ENCODE data around the gene HNRNPM. TPM values are rescaled to one million over a fixed set of nuclear protein-coding genes. Genes with fewer than 3 reads are reported as not detected.

The HNRNPM gene
- total RNA-seq, 1 donor from 2014 or later: 336 TPM

DNA sequence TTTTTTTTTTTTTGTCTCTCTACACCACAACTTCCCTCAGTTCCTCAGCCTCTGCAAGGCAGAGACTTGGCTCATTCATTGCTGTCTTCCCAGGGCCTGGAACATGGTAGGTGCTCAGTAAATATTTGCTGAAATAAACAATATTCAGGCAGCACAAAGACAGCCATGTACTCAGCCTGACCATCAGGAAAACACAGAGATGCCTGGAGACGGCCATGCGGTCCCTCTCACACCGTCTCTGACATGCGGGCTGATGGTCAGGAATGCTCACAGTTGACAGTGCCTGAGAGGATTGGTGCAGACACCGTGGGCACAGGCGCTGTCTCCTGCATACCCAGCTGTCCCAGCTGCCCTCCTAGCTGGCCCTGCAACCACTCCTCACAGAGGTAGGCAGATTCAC is 56.7 kb downstream of the HNRNPM start:
- no peak for DNase-seq (ENCODE audit: low spot score)
- Mint-ChIP-seq H3K4me3 (ENCODE audit: low read depth) (no peak overlapping the region), H3K27ac (no peak overlapping the region), H3K9me3 (no peaks in the 10 kb centered on the region), H3K36me3 (ENCODE audit: low read depth) (no peaks in the 10 kb centered on the region), H3K4me1 (ENCODE audit: low read depth) (peaks cover 9% of the 10 kb centered on the region), H3K27me3 (ENCODE audit: low read depth) (no peaks in the 10 kb centered on the region)
- intact Hi-C loops (cut with micrococcal nuclease): no loop called here

DNA sequence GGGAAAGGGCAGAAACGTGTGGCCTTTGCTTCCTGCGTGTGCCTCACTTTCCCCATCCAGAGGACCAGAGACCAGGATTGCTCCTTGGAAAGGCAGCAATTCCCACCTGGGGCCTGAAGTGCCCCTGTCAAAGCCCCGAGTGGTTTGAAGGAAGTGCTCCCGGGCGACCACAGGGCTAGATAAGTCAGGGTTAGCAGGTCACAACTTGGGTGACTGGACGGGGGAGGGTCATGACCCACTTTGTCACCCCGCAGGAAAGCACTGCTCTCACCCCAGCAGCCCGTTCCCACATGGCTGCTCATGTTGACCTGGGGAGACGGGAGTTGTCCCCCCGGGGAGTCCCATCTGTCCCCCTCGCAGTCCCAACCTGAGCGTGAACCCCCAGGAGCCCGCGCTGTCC is 57.2 kb downstream of the HNRNPM start:
- intact Hi-C loops (cut with micrococcal nuclease): no loop called here
- H3K4me3 Mint-ChIP-seq (ENCODE audit: low read depth): no peak overlapping the region

GRCh38 chr19:8503510-8503909 is 58.7 kb downstream of the HNRNPM start:
- intact Hi-C loops (cut with micrococcal nuclease): no loop called here
- no peak overlapping the region for H3K4me3 Mint-ChIP-seq (ENCODE audit: low read depth)
- no peaks in the 10 kb centered on the region for H3K9me3 Mint-ChIP-seq
- H3K27ac Mint-ChIP-seq: no peak overlapping the region
- H3K4me1 Mint-ChIP-seq (ENCODE audit: low read depth): peaks cover 9% of the 10 kb centered on the region
- H3K36me3 Mint-ChIP-seq (ENCODE audit: low read depth): no peaks in the 10 kb centered on the region
- DNase-seq (ENCODE audit: low spot score): no peak
- H3K27me3 Mint-ChIP-seq (ENCODE audit: low read depth): no peaks in the 10 kb centered on the region

More for the DNA sequence above, 57.2 kb downstream of the HNRNPM start:
- Mint-ChIP-seq H3K36me3 (ENCODE audit: low read depth) (no peaks in the 10 kb centered on the region), H3K27me3 (ENCODE audit: low read depth) (no peaks in the 10 kb centered on the region), H3K4me1 (ENCODE audit: low read depth) (peaks cover 9% of the 10 kb centered on the region), H3K27ac (no peak overlapping the region), H3K9me3 (no peaks in the 10 kb centered on the region)
- DNase-seq (ENCODE audit: low spot score): no peak

GRCh38 chr19:8504171-8504570 is 59.4 kb downstream of the HNRNPM start:
- H3K4me3 Mint-ChIP-seq (ENCODE audit: low read depth): peak overlapping the region; percentile 45
- no peak overlapping the region for H3K27ac Mint-ChIP-seq
- H3K36me3 Mint-ChIP-seq (ENCODE audit: low read depth): no peaks in the 10 kb centered on the region
- H3K27me3 Mint-ChIP-seq (ENCODE audit: low read depth): no peaks in the 10 kb centered on the region
- no peaks in the 10 kb centered on the region for H3K9me3 Mint-ChIP-seq
- intact Hi-C loops (cut with micrococcal nuclease): no loop called here
- no peak for DNase-seq (ENCODE audit: low spot score)
- H3K4me1 Mint-ChIP-seq (ENCODE audit: low read depth): peaks cover 9% of the 10 kb centered on the region

GRCh38 chr19:8504919-8505318 is 60.1 kb downstream of the HNRNPM start:
- no peak overlapping the region for H3K27ac Mint-ChIP-seq
- DNase-seq (ENCODE audit: low spot score): no peak
- H3K9me3 Mint-ChIP-seq: no peaks in the 10 kb centered on the region
- intact Hi-C loops (cut with micrococcal nuclease): loop anchor here (5.0 kb wide), 1 partner anchor 143 kb away; the partner anchor contains the start of gene ANGPTL4
- peaks cover 2% of the 10 kb centered on the region for H3K36me3 Mint-ChIP-seq (ENCODE audit: low read depth)
- H3K27me3 Mint-ChIP-seq (ENCODE audit: low read depth): no peaks in the 10 kb centered on the region
- H3K4me3 Mint-ChIP-seq (ENCODE audit: low read depth): peak overlapping the region; percentile 73
- peaks cover 9% of the 10 kb centered on the region for H3K4me1 Mint-ChIP-seq (ENCODE audit: low read depth)

DNA sequence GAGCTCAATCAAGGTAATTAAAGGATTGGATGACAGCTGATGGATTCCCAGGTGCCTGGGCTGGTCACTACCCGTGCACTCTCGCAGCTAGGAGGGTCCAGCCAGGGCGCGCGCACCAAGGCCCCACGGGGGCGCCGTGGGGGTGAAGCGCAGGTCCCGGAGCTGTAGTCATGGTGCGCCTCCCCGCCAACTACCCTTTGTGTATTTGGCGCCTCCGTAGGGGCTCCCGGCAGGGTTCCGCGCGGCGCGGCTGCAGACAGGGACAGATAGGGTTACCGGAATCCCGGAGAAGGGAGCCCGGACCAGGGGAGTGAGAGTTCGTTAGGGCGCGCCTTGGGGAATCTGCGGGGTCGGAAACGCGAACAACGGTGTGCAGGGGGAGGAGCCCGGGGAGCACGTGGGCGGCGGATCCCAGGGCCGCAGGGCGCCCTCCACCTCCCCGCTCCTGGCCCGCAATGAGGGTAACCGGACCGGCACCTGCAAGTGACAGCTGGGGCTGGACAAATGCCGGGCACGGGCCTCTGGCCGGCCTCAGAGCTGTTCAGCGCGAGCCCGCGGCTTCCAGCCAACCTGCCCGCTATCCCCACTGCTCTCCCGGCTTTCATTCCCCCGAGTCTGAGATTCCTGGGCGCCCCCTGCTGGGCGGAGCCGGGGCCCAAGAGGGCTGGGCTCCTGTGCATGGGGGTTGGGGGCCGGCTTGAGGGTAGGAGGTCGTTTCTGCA is 61.1 kb downstream of the HNRNPM start:
- intact Hi-C loops (cut with micrococcal nuclease): loop anchor here (5.0 kb wide), 1 partner anchor 144 kb away; the partner anchor contains the start of gene ANGPTL4
- Mint-ChIP-seq H3K4me3 (ENCODE audit: low read depth) (peak overlapping the region; percentile 86), H3K4me1 (ENCODE audit: low read depth) (peaks cover 5% of the 10 kb centered on the region), H3K9me3 (no peaks in the 10 kb centered on the region), H3K36me3 (ENCODE audit: low read depth) (peaks cover 2% of the 10 kb centered on the region), H3K27ac (peak overlapping the region; percentile 73), H3K27me3 (ENCODE audit: low read depth) (no peaks in the 10 kb centered on the region)
- peak; percentile 58 for DNase-seq (ENCODE audit: low spot score)

GRCh38 chr19:8506402-8506957 is 61.7 kb downstream of the HNRNPM start:
- H3K4me1 Mint-ChIP-seq (ENCODE audit: low read depth): peaks cover 5% of the 10 kb centered on the region
- no peak overlapping the region for H3K27ac Mint-ChIP-seq
- H3K9me3 Mint-ChIP-seq: no peaks in the 10 kb centered on the region
- DNase-seq (ENCODE audit: low spot score): no peak
- H3K4me3 Mint-ChIP-seq (ENCODE audit: low read depth): peak overlapping the region; percentile 86
- no peaks in the 10 kb centered on the region for H3K27me3 Mint-ChIP-seq (ENCODE audit: low read depth)
- intact Hi-C loops (cut with micrococcal nuclease): loop anchor here (5.0 kb wide), 1 partner anchor 144 kb away; the partner anchor contains the start of gene ANGPTL4
- H3K36me3 Mint-ChIP-seq (ENCODE audit: low read depth): peaks cover 2% of the 10 kb centered on the region

DNA sequence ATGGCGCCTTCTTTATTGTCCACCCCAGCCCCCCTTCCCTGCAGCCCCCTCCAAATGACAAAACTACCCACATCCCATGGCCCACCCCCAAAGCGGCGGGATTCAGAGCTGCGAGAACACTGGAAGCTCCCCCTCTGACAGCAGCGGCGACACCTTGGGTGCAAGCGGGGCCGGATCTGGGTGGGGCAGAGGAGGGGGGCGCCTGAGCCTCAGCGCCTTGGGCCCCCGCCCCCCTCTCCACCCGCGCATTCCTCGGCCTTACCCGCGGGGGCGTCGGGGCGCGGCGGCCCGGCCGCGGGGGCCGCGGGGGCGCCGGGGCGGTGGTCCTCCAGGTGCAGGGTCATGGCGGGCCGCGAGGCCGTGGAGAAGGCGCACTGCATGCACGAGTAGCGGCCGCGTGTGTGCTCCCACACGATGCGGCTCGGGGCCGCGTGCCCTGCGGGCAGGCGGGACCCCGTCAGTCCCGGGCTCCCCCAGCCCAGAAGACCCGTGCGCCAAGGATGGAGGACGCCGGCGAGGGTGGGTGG is 65.9 kb downstream of the HNRNPM start:
- Mint-ChIP-seq H3K4me1 (ENCODE audit: low read depth) (peaks cover 23% of the 10 kb centered on the region), H3K4me3 (ENCODE audit: low read depth) (no peak overlapping the region), H3K36me3 (ENCODE audit: low read depth) (peaks cover 17% of the 10 kb centered on the region), H3K27me3 (ENCODE audit: low read depth) (no peaks in the 10 kb centered on the region), H3K27ac (no peak overlapping the region), H3K9me3 (no peaks in the 10 kb centered on the region)
- DNase-seq (ENCODE audit: low spot score): no peak
- intact Hi-C loops (cut with micrococcal nuclease): loop anchor here (10.0 kb wide), 1 partner anchor 96 kb away; the partner anchor contains the start of gene MARCHF2

DNA sequence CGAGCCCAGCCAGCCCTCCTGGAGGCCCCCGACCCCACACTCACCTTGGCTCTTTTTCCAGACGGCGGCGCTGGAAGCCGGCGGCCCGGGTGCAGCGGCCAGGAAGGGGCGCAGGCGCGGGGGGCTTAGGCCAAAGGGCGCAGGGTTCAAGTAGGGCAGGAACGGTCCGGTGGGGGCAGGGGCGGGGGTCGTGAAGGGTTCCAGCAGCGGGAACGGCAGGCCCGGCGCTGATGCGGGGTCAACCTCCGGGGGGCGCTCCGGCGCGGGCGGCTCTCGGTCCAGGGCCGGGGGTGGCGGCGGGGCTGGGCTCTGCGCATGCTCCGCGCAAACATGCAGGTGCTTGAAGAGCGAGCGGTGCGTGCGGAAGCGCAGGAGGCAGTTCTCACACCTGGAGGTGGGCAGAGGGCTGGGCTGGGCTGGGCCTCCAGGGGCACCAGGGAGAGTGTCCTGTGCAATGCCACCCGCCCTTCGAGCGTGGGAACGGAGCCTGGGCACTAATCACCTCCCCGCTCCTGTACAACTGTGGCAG is 66.9 kb downstream of the HNRNPM start:
- Mint-ChIP-seq H3K4me3 (ENCODE audit: low read depth) (no peak overlapping the region), H3K27me3 (ENCODE audit: low read depth) (no peaks in the 10 kb centered on the region), H3K4me1 (ENCODE audit: low read depth) (peaks cover 23% of the 10 kb centered on the region), H3K27ac (no peak overlapping the region), H3K36me3 (ENCODE audit: low read depth) (peaks cover 17% of the 10 kb centered on the region), H3K9me3 (no peaks in the 10 kb centered on the region)
- no peak for DNase-seq (ENCODE audit: low spot score)
- intact Hi-C loops (cut with micrococcal nuclease): loop anchor here (10.0 kb wide), 1 partner anchor 97 kb away; the partner anchor contains the start of gene MARCHF2

- peaks cover 17% of the 10 kb centered on the region for H3K36me3 Mint-ChIP-seq (ENCODE audit: low read depth)
- DNase-seq (ENCODE audit: low spot score): no peak
- peak overlapping the region; percentile 69 for H3K4me3 Mint-ChIP-seq (ENCODE audit: low read depth)
- H3K27me3 Mint-ChIP-seq (ENCODE audit: low read depth): no peaks in the 10 kb centered on the region
- H3K4me1 Mint-ChIP-seq (ENCODE audit: low read depth): peaks cover 25% of the 10 kb centered on the region
- H3K9me3 Mint-ChIP-seq: no peaks in the 10 kb centered on the region
- intact Hi-C loops (cut with micrococcal nuclease): loop anchor here (10.0 kb wide), 1 partner anchor 98 kb away; the partner anchor contains the start of gene MARCHF2
- peak overlapping the region; percentile 71 for H3K27ac Mint-ChIP-seq
Observed at GRCh38 chr19:8512115-8512967, 67.6 kb downstream of the HNRNPM start.

DNA sequence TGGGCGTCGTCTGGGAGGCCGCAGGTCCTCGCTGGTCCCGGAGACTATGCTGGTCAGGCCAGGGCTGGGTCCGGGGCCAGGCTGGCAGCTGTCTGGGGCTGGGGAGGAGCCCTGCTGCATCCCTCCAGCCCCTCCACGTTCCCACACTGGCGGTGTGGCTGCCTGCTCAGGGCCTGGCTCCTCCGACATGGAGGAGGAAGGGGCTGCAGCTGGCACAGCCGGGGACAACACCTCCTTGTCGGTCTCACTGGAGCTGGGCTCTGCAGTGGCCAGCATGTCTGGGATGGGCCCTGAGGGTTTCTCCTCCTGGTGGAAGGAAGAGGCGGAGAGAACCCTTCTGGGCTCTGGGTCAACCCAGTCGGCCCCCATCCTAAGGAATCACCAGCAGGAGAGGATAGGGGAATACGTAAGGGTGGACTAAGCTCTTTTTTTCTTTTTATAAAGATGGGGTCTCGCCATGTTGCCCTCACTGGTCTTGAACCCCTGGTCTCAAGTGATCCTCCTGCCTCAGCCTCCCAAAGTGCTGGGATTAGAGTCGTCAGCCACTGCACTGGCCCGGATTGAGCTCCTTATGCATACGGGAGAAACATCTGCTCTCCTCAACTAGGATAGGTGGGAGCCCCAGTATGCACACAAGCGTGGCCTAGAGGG is 68.4 kb downstream of the HNRNPM start:
- Mint-ChIP-seq H3K9me3 (no peaks in the 10 kb centered on the region), H3K4me1 (ENCODE audit: low read depth) (peaks cover 33% of the 10 kb centered on the region), H3K27ac (peak overlapping the region; percentile 99), H3K27me3 (ENCODE audit: low read depth) (no peaks in the 10 kb centered on the region), H3K36me3 (ENCODE audit: low read depth) (peaks cover 17% of the 10 kb centered on the region), H3K4me3 (ENCODE audit: low read depth) (peak overlapping the region; percentile 93)
- intact Hi-C loops (cut with micrococcal nuclease): loop anchor here (10.0 kb wide), 1 partner anchor 98 kb away; the partner anchor contains the start of gene MARCHF2
- DNase-seq (ENCODE audit: low spot score): no peak
